Measurements from ENCODE around the gene ADD2.

Gene ADD2

DNA sequence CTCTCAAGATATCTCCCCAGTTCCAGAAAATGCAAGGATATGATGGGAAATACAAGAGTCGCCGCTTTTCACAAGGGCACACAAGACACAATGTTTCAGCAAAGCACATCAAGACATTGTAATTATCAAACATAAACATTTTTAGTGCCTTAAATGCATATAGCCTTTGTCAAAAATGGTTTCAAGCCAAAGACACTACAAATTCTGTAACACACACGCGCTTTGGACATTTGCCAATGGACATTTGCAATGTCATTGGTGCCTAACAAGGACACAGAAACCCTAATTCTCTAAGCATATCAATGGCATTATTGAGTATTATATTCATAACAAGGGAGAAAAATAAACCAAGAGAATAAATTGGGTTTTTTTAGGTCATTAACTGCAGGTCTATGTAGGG, 16.1 kb downstream of the ADD2 start:
- no peak overlapping the region for H3K4me3 ChIP-seq (ENCODE audit: low read length)
- TF ChIP-seq, protein P1, sequence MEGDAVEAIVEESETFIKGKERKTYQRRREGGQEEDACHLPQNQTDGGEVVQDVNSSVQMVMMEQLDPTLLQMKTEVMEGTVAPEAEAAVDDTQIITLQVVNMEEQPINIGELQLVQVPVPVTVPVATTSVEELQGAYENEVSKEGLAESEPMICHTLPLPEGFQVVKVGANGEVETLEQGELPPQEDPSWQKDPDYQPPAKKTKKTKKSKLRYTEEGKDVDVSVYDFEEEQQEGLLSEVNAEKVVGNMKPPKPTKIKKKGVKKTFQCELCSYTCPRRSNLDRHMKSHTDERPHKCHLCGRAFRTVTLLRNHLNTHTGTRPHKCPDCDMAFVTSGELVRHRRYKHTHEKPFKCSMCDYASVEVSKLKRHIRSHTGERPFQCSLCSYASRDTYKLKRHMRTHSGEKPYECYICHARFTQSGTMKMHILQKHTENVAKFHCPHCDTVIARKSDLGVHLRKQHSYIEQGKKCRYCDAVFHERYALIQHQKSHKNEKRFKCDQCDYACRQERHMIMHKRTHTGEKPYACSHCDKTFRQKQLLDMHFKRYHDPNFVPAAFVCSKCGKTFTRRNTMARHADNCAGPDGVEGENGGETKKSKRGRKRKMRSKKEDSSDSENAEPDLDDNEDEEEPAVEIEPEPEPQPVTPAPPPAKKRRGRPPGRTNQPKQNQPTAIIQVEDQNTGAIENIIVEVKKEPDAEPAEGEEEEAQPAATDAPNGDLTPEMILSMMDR (conservative IDR thresholded peaks at IDR 0.05; ENCODE audit: low read depth, low read length): no peak
- no peak for DNase-seq (ENCODE audit: low read depth)

DNA sequence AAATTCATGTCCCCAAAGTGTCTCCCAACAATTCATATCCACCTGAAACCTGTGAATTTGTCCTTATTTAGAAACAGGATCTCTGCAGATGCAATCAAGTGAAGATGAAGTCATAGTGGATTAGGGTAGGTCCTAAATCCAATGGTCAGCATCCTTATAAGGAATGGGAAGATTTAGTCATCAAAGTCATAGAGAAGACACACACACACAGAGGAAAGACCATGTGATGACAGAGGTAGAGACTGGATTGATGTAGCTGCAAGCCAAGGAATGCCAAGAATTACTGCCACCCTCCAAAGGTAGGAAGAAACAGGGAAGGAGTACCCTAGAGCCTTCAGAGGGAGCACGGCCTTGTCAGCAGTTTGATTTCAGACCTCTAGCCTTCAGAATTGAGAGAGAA, 17.7 kb downstream of the ADD2 start:
- no peak overlapping the region for H3K4me3 ChIP-seq (ENCODE audit: low read length)
- no peak for DNase-seq (ENCODE audit: low read depth)
- TF ChIP-seq, protein P1 (conservative IDR thresholded peaks at IDR 0.05; ENCODE audit: low read depth, low read length): no peak

DNA sequence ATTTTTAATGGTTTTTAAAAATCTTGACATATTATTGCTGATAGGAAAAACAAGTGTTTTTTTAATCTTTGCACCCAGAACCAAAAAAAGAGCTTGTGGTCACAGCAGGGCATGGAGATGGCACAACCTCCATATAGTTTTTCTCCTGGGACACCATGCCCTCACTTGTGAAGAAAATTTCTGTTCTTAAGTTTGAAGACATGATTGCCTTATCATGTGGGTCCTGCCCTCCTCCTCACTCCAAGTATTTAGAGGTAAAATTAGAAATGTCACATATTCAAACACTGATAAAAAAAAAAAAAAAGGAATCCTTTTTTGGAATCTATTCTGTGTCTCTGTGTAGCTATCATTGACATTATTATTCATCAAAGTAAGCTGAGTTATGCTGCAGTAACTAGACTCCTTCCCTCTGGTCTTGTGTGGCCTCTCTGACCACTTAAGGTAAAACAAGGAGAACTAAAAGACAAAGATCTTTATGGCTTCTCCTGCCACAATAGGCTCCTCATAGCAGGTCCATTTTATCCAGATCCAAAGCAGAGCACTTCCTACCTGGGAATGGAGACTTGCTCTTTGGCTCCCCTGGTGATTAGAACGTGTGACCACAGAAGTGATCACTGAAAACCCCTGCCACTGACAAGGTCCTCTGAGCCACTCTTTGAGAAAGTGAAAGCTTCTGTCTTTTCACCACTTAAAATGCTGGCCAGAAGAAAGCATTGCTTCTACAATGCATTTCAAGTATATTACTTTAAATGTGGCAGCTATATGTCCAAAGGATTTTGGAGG, 19.8 kb downstream of the ADD2 start:
- H3K4me3 ChIP-seq (ENCODE audit: low read length): no peak overlapping the region
- no peak for DNase-seq (ENCODE audit: low read depth)

DNA sequence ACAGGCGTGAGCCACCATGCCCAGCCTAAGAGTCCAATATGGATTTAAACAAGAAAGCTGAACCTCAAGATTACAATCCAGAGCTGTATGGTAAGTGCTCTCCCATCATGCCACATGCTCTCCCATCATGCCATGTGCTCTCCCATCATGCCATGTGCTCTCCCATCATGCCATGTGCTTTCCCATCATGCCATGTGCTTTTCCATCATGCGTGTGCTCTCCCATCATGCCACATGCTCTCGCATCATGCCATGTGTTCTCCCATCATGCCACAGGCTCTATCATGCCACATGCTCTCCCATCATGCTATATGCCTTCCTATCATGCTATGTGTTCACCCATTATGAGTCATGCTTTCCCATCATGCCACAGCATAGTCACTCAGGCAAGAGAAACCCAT, 20.7 kb downstream of the ADD2 start:
- no peak overlapping the region for H3K4me3 ChIP-seq (ENCODE audit: low read length)
- DNase-seq (ENCODE audit: low read depth): no peak
- TF ChIP-seq, protein P1 (conservative IDR thresholded peaks at IDR 0.05; ENCODE audit: low read depth, low read length): no peak

More for the DNA sequence above, 19.8 kb downstream of the ADD2 start:
- TF ChIP-seq, protein P1 (conservative IDR thresholded peaks at IDR 0.05; ENCODE audit: low read depth, low read length): peak; percentile 21

DNA sequence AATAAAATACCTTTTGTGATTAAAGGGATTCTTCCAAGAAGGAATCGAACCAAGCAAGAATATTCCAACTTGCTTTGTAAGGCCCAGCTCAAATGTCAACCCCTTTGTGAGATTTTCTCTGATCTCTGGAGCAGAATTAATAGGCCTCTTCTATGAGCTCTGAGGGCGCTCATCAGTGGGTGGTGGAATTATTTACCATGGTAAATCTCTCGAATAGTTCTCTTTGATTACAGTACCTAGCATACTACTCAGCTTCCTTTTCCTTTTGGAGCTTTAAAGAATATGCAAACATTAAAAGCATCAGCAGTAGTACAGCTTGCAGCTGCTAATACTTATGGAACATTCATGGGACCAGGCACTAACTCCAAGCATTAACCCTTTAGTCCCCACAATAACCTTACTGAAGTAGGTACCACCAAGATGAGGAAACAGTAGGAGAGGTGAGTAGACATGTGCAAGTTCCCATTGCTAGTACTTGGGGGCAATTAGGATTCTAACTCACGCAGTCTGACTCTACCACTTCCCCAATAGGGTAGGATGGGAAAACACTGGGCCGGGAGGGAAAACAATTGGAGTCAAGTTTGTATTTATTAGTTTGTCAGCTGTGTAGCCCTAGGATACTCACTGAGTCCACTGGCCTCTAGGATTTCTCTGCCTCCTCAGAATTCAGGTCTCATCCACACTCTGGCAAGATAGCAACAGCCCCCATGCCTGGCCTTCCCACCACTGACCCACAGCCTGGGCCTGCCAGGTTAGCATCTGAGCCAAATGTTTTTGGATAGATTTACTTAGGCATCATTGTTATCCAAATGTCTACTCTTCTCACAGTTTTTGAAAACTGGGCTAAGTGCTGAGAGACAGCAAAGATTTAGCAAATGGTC, 21.7 kb downstream of the ADD2 start:
- TF ChIP-seq, protein P1 (conservative IDR thresholded peaks at IDR 0.05; ENCODE audit: low read depth, low read length): no peak
- DNase-seq (ENCODE audit: low read depth): no peak
- no peak overlapping the region for H3K4me3 ChIP-seq (ENCODE audit: low read length)

DNA sequence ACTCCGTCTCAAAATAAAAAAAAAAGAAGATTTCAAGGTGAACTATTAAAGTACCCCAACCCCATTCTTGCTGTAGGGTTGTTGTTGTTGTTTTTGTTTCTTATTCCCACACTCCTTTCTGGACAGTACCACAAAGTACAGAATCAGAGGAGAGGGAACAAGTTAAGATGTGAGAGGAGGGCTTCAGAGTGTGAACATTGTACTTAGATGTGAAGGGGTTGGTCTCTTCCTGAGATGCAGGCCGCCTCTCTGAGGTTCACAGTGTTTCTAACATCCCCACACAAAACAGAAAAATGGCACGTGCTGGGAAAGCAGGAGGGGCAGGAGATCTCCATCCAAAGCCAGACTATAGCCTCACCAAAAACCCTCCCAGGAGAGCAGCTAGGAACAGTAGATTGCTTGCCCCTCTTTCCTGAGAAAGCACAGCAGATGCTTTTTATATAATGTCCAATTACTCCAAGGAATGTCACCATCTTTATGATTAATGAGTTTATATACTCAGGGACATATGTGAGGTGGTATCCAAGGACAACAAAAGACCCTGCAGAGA, 22.6 kb downstream of the ADD2 start:
- no peak overlapping the region for H3K4me3 ChIP-seq (ENCODE audit: low read length)
- TF ChIP-seq, protein P1 (conservative IDR thresholded peaks at IDR 0.05; ENCODE audit: low read depth, low read length): no peak
- no peak for DNase-seq (ENCODE audit: low read depth)

All from retinal pigment epithelial cell (primary cell).